Mesodermal cell (in vitro differentiated cells): ENCODE data around the gene COASY.
"Not testable (repeated sequence)": the region's sequence is repeated elsewhere in the genome, so short reads cannot be mapped to it uniquely, and the experiment has no call there.

ENCODE experiments used
- H3K27ac ChIP-seq: 2 replicates; pipeline ENCODE4 v1.7.0; 2013; ENCODE audit warnings: mild to moderate bottlenecking, low read depth, low read length, moderate library complexity; ENCODE audit not compliant: severe bottlenecking
- H3K36me3 ChIP-seq: 2 replicates; pipeline ENCODE4 v1.7.1; 2013; ENCODE audit warnings: mild to moderate bottlenecking, low read length, moderate library complexity; ENCODE audit not compliant: control insufficient read depth, insufficient read depth
- H3K4me1 ChIP-seq: one replicate; pipeline ENCODE4 v1.7.1; 2013; ENCODE audit warnings: mild to moderate bottlenecking, low read length; ENCODE audit not compliant: insufficient read depth, control insufficient read depth, poor library complexity, severe bottlenecking
- H3K4me3 ChIP-seq: 2 replicates; pipeline ENCODE4 v1.7.0; 2013; ENCODE audit warnings: low read length, control low read depth, mild to moderate bottlenecking; ENCODE audit not compliant: insufficient read depth, poor library complexity, severe bottlenecking; ENCODE audit errors: extremely low read depth
- H3K9me3 ChIP-seq: 2 replicates; pipeline ENCODE4 v1.7.1; 2013; ENCODE audit warnings: mild to moderate bottlenecking, low read length, moderate library complexity; ENCODE audit not compliant: control insufficient read depth
- WGBS, 2 experiments: methylation state at CpG; one replicate each; pipeline ENCODE4 v1.1.5; 2013; ENCODE audit warnings: missing lambda C conversion rate in 2 of 2; ENCODE audit not compliant: insufficient coverage in 2 of 2; 5-methylcytosine and 5-hydroxymethylcytosine counted together

Gene COASY

GRCh38 chr17:42553866-42554249, 8.1 kb upstream of the COASY start:
- Histone ChIP-seq H3K27ac (peak overlapping the region; percentile 75), H3K4me1 (peaks cover 1% of the 10 kb centered on the region), H3K4me3 (peak overlapping the region; percentile 84), H3K36me3 (peaks cover 6% of the 10 kb centered on the region), H3K9me3 (no peaks in the 10 kb centered on the region)
- WGBS, 2 experiments: 76 to 87% methylated on average over 11 to 15 of the region's 16 CpGs

- no peaks in the 10 kb centered on the region for H3K9me3 ChIP-seq
- H3K4me1 ChIP-seq: no peaks in the 10 kb centered on the region
- peaks cover 6% of the 10 kb centered on the region for H3K36me3 ChIP-seq
- peak overlapping the region; percentile 84 for H3K4me3 ChIP-seq
- 1 to 2% methylated on average over 56 to 77 of the region's 82 CpGs for WGBS, 2 experiments
- peak overlapping the region; percentile 75 for H3K27ac ChIP-seq
These were observed 7.5 kb upstream of the COASY start for GRCh38 chr17:42554250-42555121.

GRCh38 chr17:42555122-42555622, 6.8 kb upstream of the COASY start:
- peak overlapping the region; percentile 84 for H3K4me3 ChIP-seq
- WGBS, 2 experiments: 10 to 33% methylated on average over 2 to 3 of the region's 4 CpGs
- H3K9me3 ChIP-seq: no peaks in the 10 kb centered on the region
- no peaks in the 10 kb centered on the region for H3K4me1 ChIP-seq
- H3K36me3 ChIP-seq: peaks cover 6% of the 10 kb centered on the region
- peak overlapping the region; percentile 75 for H3K27ac ChIP-seq

DNA sequence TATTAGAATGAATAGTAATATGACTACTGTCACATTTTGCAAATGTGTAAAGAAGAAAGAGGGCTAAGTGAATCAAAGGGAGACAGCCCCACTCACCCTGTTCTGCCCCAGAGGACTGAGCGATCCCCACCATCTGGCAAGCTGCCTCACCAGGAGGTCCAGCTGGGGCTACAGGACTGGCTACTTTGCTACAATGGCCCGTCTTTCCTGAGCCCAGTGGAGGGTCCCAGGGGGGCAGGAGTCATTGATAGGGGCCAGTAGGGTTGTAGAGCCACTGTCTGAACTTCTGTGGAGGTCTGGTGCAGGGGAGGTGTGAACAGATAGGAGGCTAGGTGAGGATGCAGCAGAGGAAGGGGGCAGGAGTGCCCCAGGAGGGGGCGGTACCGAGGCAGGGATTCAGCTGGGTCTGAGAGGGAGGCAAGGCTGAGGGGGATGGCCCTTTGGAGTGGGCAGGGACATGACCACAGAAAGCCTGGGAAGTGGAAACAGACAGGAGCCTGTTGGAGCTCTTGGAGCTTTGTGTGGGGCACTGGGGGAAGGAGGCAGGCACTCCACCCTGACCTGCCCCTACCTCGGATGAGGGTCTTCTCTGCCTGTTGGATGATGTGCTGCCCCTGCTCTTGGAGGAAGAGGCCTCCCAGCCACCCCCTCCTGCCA, 5.9 kb upstream of the COASY start:
- H3K4me3 ChIP-seq, H3K4me1 ChIP-seq, H3K9me3 ChIP-seq, H3K27ac ChIP-seq, H3K36me3 ChIP-seq: not testable (repeated sequence)
- WGBS, 2 experiments: 40 to 51% methylated on average over 3 of the region's 5 CpGs

GRCh38 chr17:42559075-42559474, 2.9 kb upstream of the COASY start:
- no peak overlapping the region for H3K4me3 ChIP-seq
- 88 to 98% methylated on average over 5 to 6 of the region's 6 CpGs for WGBS, 2 experiments
- peaks cover 8% of the 10 kb centered on the region for H3K4me1 ChIP-seq

DNA sequence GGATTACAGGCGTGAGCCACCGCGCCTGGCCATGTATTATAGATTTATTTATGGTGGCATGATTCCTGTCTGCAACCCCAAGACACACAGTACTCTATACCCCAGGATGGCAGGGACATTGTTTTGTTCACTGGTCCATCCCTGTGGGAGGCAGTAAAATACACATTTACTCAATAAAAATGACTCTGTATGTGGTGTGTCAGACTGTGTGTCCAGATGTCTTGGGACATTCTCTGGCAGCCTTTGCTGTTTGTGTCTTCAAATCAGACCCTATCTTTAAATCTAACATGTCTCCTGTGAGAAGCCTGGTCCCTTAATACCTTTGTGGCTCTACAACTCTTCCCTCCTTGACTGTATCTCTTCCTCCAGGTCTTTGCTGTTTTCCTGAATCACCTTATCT, 1.7 kb upstream of the COASY start:
- H3K4me1 ChIP-seq: peaks cover 8% of the 10 kb centered on the region
- peaks cover 20% of the 10 kb centered on the region for H3K36me3 ChIP-seq
- H3K27ac ChIP-seq: no peak overlapping the region
- no peak overlapping the region for H3K4me3 ChIP-seq
- WGBS, 2 experiments: no CpG with 5 or more reads among the region's 3 CpGs
- no peaks in the 10 kb centered on the region for H3K9me3 ChIP-seq

More at GRCh38 chr17:42559075-42559474, 2.9 kb upstream of the COASY start:
- H3K27ac ChIP-seq: no peak overlapping the region
- H3K36me3 ChIP-seq: peaks cover 8% of the 10 kb centered on the region
- no peaks in the 10 kb centered on the region for H3K9me3 ChIP-seq

GRCh38 chr17:42562388-42563142, 617 bp downstream of the COASY start:
- WGBS, 2 experiments: 24 to 26% methylated on average over 44 to 48 of the region's 48 CpGs
- H3K36me3 ChIP-seq: peaks cover 33% of the 10 kb centered on the region

GRCh38 chr17:42563143-42563509, 1.2 kb downstream of the COASY start:
- Histone ChIP-seq H3K4me1 (peaks cover 19% of the 10 kb centered on the region), H3K27ac (no peak overlapping the region), H3K36me3 (peaks cover 33% of the 10 kb centered on the region), H3K4me3 (peak overlapping the region; percentile 87), H3K9me3 (no peaks in the 10 kb centered on the region)
- 89 to 94% methylated on average over 11 to 13 of the region's 14 CpGs for WGBS, 2 experiments

More at GRCh38 chr17:42562388-42563142, 617 bp downstream of the COASY start:
- Histone ChIP-seq H3K4me1 (peaks cover 19% of the 10 kb centered on the region), H3K4me3 (peak overlapping the region; percentile 87), H3K9me3 (no peaks in the 10 kb centered on the region), H3K27ac (peak overlapping the region; percentile 71)

GRCh38 chr17:42563543-42563942, 1.6 kb downstream of the COASY start:
- Histone ChIP-seq H3K36me3 (peaks cover 37% of the 10 kb centered on the region), H3K27ac (no peak overlapping the region), H3K4me3 (peak overlapping the region; percentile 87), H3K9me3 (no peaks in the 10 kb centered on the region), H3K4me1 (peaks cover 19% of the 10 kb centered on the region)
- 86 to 100% methylated on average over 1 of the region's 1 CpG for WGBS, 2 experiments

DNA sequence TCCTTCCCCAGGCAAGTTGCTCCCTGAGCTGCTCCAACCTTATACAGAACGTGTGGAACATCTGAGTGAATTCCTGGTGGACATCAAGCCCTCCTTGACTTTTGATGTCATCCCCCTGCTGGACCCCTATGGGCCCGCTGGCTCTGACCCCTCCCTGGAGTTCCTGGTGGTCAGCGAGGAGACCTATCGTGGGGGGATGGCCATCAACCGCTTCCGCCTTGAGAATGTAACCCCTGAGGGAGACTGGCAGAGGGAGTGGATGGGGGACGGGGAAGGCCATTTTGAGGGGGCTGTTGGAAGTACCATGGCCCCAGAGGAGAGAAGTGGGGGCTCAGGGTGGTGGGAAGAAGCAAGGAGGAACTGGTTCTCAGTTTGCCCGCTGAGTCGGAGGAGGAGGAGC, 2.0 kb downstream of the COASY start:
- H3K9me3 ChIP-seq: no peaks in the 10 kb centered on the region
- 88 to 98% methylated on average over 5 to 7 of the region's 9 CpGs for WGBS, 2 experiments
- peaks cover 41% of the 10 kb centered on the region for H3K36me3 ChIP-seq
- H3K27ac ChIP-seq: no peak overlapping the region
- H3K4me3 ChIP-seq: no peak overlapping the region
- peaks cover 19% of the 10 kb centered on the region for H3K4me1 ChIP-seq
